Sigmoid colon (tissue), 4 donors: ENCODE results near the gene CACNA1C.

Experiments used
- CTCF ChIP-seq, 4 experiments: fragments of 450-650 bp in 3 of 4; fragments of 200-600 bp in 1 of 4; IDR thresholded peaks; one replicate each; pipeline ENCODE4 v1.5.1; 2016 to 2019; ENCODE audit warnings: antibody characterized with exemption in 4 of 4, mild to moderate bottlenecking in 3 of 4, moderate library complexity in 2 of 4
- EP300 ChIP-seq, 4 donors: sonication (generic); formaldehyde crosslinking; IDR thresholded peaks; one replicate each; pipeline ENCODE4 v1.6.1; 2017; ENCODE audit warnings: antibody characterized with exemption in 4 of 4
- POLR2A ChIP-seq, 2 donors: fragments of 450-650 bp; IDR thresholded peaks; one replicate each; pipeline ENCODE4 v1.6.1; 2016; ENCODE audit warnings: antibody characterized with exemption in 2 of 2, mild to moderate bottlenecking in 2 of 2, moderate library complexity in 2 of 2
- POLR2AphosphoS5 ChIP-seq, 4 donors: sonication (generic); formaldehyde crosslinking; IDR thresholded peaks; one replicate each; pipeline ENCODE4 v1.6.1; 2017; ENCODE audit warnings: antibody characterized with exemption in 4 of 4

- no peak for TF ChIP-seq CTCF (IDR thresholded peaks at IDR 0.05)
- TF ChIP-seq POLR2A (IDR thresholded peaks at IDR 0.05) = no peak
- TF ChIP-seq EP300 (IDR thresholded peaks at IDR 0.05) = no peak
- no peak for TF ChIP-seq POLR2AphosphoS5 (IDR thresholded peaks at IDR 0.05)
These were observed 634.3 kb downstream of the CACNA1C start for GRCh38 chr12:2687058-2687457.
